HG02678 (cell line): ENCODE data around the gene DAPP1.
A peak's percentile ranks its signal among the peaks of the same experiment; 100 is the strongest.
"Not testable (repeated sequence)": the region's sequence is repeated elsewhere in the genome, so short reads cannot be mapped to it uniquely, and the experiment has no call there.

ENCODE experiments used
- ATAC-seq: cut with Tn5 transposase; IDR thresholded peaks from one replicate; pipeline ENCODE4 v1.9.1; 2021; ENCODE audit warnings: mild to moderate bottlenecking, moderate library complexity; ENCODE audit not compliant: unreplicated experiment

Gene DAPP1, protein sequence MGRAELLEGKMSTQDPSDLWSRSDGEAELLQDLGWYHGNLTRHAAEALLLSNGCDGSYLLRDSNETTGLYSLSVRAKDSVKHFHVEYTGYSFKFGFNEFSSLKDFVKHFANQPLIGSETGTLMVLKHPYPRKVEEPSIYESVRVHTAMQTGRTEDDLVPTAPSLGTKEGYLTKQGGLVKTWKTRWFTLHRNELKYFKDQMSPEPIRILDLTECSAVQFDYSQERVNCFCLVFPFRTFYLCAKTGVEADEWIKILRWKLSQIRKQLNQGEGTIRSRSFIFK

DNA sequence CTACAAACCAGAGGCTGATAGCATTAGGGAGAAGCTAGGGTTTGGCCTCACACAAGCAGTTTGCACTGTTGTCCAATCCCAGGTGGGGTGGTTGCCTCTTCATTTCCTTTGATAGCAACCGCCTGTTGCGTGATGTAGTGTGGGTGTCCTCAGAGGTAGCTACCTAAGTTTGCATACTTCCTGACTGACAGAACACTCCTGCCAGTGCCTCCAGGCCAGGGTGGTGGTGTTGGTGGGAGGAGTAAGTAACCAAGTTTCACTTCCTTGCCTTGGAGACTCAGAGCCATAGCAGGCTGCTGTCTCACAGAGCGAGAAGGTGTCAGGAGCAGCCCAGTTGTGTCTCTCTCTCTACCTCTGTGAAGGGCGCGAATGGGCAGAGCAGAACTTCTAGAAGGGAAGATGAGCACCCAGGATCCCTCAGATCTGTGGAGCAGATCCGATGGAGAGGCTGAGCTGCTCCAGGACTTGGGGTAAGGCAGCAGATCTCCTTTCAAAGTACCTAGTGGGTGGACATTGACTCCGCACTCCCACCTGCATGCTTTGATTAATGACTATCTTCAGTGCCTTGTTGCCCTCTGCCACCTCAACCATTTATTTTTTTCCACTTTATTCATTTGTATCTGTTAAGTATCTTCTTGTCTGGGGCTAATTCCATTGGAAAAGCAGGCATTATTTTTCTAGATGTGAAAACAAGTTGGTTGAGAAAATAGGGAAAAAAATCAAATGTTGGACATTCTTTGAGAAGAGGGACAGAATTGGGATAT lies at the start of gene DAPP1:
Gene DAPP1, plus strand, starts transcription at position 283 of the 764 bp plus-strand sequence. Its CDS starts 87 bp downstream, at position 370.
- ATAC-seq: peak; percentile 96

DNA sequence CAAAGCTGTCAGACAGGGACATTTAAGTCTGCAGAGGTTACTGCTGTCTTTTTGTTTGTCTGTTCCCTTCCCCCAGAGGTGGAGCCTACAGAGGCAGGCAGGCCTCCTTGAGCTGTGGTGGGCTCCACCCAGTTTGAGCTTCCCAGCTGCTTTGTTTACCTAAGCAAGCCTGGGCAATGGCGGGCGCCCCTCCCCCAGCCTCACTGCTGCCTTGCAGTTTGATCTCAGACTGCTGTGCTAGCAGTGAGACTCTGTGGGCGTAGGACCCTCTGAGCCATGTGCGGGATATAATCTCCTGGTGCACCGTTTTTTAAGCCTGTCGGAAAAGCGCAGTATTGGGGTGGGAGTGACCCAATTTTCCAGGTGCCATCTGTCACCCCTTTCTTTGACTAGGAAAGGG lies 45.8 kb upstream of the DAPP1 start:
- not testable (repeated sequence) for ATAC-seq

DNA sequence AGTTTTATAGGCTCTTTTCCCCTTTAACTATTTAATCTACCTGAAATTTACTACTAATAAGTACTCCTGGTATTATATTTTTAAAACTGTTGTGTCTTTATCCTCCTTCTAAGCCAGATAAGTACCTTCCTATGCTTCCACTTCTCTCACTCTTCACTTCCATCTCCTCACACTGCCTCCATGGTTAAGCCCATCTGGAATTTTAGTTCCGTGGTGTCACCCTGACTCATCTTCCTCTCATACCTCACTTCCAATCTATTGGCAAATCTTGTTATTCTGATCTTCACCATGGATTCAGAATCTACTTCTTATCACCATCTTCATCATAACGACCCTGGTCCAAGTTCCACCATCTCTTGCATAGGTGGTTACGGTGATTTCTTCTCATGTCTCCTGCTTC lies 32.7 kb upstream of the DAPP1 start:
- ATAC-seq: no peak

DNA sequence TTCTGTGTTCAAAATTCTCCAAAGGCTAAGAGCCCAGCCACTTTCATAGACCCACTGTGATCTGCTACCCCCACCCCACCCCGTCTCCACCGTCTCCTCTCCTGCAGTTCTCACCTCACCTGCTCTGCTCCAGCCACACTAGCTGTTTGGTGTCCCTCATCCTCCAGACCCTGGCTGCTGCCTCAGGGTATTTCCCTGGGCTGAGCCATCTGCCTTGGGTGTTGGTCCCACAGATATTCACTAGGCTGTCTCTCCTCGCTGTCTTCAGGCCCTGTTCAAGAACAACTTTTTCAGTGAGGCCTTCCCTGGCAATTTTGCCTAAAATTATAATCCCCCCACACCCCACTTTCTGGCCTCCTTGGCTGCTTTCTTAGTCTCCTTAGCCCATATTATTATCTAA lies 31.8 kb upstream of the DAPP1 start:
- no peak for ATAC-seq

DNA sequence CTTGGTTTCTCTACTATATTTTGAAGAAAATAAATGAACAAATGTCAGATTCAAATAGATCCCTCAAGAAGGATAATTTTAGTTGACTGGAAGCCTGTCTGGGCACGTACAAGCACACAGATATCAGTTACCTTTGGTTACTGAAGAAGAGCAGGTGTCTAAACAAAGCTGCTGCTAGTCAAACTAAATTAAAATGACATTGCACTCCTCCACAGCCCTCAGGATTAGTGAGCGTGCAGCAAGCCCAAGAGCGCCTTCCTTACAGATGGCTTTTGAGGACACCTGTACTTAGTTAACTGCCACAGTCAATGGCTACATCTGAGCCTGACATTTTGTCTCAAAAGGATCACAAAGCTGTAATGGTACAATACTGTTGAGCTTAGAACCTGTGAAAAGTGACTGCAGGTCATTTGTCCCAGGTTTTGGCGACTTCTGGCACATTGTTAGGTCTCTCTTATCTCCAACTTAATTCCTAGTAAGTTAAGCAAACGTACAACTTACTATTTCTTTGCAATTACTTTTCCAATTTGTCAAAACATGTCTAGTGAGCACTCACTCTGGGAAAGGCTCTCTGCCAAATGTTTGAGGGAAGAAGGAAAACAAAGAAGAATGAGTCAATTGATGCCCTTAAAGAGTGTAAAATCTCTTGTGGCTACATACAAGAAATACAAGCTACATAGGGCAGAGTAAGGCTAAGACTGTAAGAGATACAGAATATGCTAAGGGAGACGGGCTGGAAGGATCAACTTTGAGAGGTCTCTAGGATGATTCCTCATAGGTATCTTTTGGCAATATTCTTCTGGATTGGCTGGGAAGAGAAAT lies 25.6 kb upstream of the DAPP1 start:
- ATAC-seq: no peak

DNA sequence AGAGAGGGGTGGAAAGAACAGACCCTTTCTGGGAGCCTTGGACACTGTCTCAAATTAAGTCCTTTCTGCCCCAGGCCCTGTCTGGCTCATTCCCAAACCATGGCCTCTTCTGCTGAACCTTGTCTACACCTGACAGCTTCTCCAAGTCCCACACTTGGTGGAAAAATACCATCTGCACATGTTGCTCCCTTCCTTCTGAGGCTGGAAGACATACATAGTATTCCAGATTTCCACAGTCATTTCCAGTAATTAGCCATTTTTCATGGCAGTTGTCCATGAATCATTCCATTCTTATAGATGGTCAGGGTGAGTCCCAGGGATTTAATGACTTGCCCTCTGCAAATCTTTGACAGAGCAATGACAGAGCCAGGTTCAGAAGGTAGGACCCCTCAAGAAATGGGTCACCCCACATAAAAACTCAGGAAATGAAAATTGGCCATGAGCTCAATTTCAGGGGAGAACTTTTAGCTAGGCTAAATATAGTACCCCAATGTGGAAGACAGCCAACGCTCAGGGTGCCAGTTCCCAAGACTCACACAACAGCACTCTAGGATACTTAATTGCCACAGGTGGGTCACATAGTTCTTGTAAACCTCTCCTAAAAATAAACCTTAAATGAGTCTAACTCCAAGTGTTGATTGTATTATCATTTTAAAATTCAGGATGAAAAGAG lies 16.2 kb upstream of the DAPP1 start:
- ATAC-seq: no peak

DNA sequence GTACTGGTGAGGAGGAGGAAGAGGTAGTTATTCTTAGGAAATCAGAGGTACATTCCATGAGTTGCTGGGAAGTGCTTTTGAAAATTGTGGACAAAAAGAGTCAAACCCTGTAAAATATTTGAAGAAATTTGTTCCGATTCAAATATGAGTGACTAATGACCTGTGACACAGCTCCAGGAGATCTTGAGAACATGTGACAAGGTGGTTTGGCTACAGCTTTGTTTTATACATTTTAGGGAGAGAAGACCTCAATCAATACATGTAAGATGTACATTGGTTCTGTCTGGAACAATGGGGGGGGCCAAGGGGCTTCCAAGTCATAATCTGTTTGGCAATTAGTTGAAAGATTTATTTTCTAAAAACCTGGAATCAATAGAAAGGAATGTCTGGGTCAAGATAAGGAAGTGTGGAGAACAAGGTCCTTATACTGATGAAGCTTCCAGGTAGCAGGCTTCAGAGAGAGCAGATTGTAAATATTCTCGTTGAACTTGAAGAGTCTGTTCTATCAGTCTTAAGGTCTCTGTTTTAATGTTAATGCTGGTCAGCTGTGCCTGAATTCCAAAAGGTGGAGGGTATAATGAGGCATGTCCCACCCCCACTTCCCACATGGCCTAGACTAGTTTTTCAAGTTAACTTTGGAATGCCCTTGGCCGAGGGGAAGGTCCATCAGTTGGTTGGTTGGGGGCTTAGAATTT lies 15.5 kb upstream of the DAPP1 start:
- ATAC-seq: no peak

DNA sequence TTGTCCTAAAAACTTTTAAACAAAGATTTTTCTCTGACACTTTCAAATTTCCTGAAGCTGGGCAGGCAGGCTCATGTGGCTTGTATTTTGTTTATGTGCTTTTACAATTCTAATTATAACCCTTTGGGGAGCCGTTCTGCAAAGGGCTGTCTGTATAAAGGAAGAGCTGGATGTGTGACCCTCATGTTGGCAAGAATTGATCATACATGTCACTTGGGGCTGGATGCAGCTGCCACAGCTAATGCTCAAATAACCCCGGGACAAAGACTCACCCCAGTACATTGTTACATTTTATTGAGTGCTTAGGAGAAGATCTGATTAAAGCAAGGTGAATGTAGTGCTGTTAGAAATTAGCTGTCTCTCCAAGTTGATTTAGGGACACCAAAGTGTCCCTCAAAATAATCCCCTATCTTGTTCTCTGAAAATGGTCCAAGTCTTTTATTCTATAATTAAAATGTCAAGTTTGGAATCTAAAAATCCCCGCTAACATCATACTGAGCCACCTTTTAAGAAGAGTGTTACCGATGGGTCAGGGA lies 13.0 kb upstream of the DAPP1 start:
- no peak for ATAC-seq

DNA sequence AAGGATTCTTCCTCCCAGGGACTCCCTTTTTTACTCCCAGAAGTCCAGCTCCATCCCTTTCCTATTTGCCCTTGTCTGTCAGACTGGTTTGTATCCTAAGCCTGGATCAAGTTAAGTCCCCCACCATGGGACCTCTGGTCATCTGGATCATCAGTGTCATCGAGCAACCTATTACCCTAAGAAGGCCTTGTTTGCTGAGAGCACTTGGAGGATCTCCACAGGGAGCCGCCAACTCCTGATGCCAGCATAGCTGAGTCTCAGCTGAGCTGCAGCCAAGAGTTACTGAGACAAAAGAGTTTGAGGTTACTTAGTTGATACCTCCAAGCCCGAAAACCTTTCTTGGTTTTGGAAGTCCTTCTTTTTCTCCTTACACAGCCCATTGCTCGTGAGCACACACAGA lies 10.1 kb upstream of the DAPP1 start:
- ATAC-seq: no peak

DNA sequence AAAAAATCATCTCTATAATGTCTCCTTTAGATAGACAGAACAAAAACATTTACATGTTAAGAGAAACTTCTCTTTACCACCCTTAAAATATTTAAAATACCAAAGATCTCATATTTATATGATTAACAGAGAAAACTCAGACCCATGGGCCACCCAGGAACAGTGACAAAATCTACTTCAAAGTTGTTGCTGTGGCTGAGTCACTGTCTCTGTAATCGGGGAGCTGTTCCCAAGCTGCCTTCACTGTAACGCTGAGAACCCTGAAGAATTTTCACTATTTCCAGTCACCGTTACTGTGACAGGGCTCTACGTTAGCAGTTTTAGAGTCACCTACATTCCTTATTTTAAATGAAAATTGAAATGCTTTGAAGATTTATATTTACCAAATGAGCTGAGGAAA lies 9.0 kb upstream of the DAPP1 start:
- ATAC-seq: no peak

DNA sequence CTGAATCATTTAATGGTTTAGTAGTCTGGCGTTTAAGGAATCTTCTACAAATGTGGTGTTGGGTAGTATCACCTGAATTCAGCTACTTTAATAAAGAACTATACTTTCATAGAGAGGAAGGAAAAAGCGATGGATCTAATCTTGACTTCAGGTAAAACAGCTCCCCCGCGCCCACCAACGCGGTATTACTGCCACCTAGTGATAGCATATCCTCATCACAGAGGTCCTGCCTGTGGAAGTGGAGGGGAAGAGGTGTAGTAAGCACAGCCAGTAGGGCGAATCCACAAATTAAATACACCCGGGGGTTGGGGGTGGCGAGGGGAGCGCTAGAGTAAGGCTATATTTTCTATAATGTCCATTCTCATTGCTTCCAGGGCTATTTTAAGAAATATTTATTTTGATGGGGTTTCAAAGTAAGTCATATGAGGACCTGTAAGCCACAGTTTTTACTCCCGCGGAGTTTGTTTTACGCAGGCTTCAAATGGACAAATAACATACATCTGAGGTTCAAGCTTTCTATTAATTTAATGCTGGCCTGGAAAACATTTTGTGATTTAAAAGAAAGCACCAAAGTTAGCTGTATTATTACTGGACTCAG lies 8.3 kb upstream of the DAPP1 start:
- peak; percentile 87 for ATAC-seq

DNA sequence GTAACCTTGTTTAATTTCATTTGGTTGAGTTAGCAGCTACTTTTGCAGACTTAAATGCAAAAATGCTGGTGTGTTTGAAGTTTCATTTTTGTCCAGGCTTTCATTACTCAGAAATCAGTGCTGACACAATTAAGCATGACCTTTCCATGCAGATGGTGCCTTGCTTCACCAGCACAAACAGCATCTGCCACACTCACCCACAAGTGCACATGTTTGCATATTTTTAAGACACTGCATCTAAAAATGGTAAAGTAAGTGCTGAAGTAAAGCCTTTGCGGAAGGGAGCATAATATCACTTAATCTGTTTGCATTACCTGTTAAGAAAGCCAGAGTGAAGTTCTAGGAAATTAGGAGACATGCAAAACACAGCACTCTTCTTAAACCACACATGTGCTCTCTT lies 7.3 kb upstream of the DAPP1 start:
- no peak for ATAC-seq

DNA sequence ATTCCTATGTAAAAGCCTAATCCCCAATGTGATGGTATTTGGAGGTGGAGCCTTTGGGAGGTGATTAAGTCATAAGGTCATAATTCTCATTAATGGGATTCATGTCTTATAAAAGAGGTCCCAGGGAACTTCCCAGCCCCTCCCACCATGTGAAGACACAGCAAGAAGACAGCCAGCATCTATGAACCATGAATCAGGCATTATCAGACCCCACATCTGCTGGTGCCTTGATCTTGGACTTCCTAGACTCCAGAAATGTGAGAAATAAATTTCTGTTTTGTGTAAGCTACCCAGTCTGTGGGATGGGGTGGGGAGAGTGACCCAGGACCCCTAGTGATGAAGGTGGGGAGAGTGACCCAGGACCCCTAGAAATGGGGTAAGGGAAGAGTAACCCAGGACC lies 6.1 kb upstream of the DAPP1 start:
- ATAC-seq: no peak

DNA sequence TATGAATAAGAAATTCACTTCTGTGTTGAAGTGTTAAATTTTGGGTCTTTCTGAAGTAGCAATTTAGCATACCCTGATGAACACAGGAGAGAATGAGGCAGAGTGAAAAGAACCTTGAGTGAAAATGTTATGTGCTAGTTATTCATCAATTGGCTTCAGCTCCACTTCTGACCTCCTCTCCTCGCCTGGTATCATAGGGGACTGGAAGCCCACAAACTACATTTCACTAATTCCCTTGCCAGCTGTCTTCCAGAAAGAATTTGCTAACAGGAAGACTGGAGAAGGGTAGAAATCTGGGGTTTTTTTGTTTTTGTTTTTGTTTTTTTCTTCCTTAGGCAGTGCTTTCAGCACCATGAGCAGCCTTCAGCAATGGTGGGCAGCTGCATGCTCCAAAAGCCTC lies 5.5 kb upstream of the DAPP1 start:
- ATAC-seq: no peak

DNA sequence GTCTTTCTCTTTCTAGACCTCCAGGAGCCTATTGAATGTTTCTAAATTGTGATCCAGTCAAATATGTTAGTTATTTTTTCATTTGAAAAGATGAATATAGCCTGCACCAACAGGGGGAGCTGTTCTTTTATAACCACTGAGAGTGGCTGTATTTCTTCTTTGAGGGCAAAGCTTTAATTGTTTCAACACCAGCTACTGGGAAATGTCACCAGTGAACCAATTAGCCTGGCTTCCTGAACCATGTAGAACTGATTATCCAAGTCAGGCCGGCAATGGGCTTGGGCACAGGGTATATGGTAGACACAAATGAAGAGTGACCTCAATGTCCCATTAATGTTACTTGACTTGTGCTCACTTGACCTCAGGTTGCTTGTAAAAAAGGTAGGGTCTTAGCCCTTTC lies 4.8 kb upstream of the DAPP1 start:
- ATAC-seq: no peak

DNA sequence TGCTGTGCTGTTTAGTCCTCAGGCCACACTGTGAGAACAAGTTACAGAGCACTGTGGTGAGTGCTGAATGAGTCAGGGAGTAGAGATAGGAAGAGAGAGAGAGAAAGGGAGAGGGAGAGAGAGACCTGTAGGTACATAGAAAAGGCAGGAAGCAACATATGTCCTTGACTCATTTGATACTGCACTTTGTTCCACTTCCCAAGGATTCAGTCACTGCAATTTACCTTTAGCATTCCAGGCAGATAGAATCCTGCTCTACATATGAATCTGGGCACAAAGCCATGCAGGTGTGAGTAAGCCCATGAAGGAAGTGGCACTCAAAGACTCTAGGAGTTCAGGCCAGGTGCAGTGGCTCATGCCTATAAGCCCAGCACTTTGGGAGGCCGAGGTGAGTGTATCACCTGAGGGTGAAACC lies 1.0 kb upstream of the DAPP1 start:
- ATAC-seq: no peak

DNA sequence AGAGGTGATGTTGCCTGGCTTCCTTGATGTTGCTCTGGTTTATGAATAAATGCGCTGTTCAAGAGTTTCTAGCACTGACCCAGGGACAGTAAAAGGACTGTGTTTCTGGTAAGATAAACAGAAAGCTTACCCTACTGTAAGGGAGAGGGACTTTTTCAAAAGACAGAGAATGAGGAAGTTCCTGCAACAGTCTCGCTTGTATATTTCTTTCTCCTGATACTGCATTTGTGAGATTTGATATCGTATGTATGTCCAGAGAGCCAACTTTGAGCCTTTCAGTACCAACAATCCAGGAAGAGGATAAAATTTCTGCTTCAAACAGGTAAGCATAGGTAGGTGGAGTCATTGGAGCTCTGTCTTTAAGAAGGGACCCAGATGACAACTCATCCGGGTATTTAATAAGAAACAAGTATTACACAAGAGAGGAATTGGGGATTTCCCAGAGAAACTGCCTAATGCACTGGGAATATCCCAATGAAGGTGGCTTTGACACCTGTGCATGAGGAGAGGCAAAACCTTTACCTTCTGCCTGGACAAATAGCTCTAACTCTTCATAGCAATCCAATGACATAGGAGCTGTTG lies 773 bp downstream of the DAPP1 start:
- ATAC-seq: peak; percentile 24

DNA sequence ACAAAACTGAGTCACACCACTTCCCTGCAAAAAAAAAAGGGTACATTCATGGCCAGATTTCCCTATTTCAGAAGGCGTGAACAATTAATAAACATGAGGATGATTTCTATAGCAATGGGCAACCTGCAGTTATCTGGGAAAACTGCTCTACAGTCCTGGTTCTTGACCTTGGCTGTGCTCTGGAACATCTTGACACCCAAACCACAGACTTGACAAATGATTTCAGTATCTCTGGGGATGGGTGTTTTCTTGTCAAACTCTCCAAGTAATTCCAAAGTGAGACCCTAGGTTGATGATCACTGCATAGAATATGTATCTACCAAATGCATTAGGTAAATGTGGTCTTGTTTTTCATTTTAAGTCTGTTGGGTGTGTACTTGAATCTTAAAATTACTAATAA lies 2.0 kb downstream of the DAPP1 start:
- no peak for ATAC-seq

DNA sequence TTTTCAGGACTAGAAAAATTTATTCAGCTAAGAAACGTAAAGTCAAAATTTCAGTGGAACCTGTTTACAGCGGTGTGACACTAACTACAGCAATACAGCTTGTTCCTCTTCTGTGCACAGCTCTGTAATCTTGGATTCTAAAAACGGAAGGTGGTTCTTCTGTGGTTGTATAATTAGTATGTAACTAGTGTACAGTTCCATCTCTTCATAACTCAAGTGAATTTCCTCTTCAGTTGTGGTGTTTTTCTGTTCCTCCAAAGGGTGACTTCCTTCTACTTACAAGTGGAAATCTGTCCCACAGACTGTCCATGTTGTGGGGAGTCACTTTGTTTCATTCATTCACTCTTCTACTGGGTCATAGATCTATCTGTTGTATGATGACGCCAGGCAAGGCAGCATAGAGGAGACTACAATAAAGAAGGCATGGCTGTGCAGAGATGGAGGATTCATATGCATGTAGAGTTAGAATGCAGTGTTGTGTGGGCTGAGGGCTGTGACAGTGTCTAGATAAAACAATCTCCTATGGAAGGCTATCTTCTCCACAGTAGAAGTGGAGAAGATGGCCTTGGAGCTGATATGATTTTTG lies 5.4 kb downstream of the DAPP1 start:
- ATAC-seq: peak; percentile 89
